ENCODE results near the gene NLRP6.
"Not testable (repeated sequence)": the region's sequence is repeated elsewhere in the genome, so short reads cannot be mapped to it uniquely, and the experiment has no call there.

Gene NLRP6

GRCh38 chr11:278001-278951, at the start of gene NLRP6:
Gene NLRP6, plus strand, starts transcription at chr11:278407. Its CDS starts 163 bp downstream, at chr11:278570.
- DNase-seq (ENCODE audit: low read depth), result no peak

DNA sequence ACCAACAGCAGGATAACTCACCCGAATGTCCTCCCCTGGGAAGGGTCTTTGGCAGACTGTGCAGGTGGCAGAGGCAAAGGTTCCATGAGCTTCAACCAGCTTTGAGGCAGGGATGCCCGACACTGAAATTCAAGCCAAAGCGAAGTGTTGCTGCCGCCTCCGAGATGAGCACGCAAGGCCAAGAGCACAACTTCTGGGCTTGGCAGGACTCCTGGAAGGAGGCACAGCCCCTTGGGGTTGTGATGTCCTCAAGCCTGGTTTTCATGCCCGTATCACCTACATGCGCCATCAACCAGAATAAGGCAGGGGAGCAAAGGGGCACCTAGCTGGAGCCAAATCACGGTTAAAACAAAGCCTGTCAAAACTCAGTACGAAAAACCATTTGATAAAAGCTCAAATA, 47.8 kb upstream of the NLRP6 start:
- no peak for DNase-seq (ENCODE audit: low read depth)

GRCh38 chr11:232783-233565, 45.2 kb upstream of the NLRP6 start:
- DNase-seq (ENCODE audit: low read depth), result no peak

- DNase-seq (ENCODE audit: low read depth), result no peak
Observed at GRCh38 chr11:235180-235579, 43.0 kb upstream of the NLRP6 start.

GRCh38 chr11:235609-235996, 42.6 kb upstream of the NLRP6 start:
- DNase-seq (ENCODE audit: low read depth), result peak; percentile 71

- DNase-seq (ENCODE audit: low read depth), result peak; percentile 78
Observed at GRCh38 chr11:235997-236773, 42.0 kb upstream of the NLRP6 start, which contains the start of gene SIRT3. Gene SIRT3, minus strand, starts transcription at chr11:236342. Its CDS starts 14 bp downstream, at chr11:236328.

DNA sequence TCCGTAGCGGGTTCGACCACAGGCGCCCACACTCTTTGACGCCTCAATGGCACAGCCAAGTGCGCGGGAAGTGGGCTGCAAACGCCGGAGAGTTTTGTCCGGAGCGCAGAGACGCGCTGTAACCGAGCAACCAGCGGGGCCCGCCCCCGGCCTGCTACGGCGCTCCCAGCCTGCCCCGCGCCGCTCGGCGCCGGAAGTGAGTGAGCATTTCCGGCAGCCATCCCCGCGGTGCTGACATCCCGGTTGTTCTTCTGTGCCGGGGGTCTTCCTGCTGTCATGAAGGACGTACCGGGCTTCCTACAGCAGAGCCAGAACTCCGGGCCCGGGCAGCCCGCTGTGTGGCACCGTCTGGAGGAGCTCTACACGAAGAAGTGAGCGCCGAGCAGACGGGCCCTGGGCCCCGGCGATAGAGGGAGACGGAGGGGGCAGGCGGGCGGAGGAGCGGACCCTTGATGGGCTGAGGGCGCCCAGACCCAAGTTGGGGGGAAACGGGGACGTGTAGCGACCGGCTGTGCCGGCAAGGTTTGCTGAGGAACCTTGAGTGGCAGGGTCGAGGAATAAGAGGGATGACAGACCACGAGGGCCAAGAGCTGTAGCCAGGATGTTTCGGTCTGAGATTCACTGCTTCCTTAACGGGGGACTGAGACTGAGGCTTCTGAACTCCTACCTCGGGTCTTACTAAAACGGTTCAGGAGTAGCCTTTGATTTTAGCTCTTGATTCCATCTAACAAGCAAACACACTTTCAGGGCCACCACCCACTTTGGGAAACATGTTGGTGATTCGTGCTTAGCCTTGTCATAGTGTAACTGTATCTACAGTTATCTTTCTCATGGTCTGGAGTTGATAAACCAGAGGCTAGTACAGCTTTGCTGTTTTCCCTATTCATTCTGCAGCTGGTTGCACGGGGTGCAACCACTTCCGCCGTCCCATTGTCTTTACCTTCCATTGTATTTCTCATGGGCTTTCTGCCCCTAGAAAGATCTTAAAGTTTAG, 41.1 kb upstream of the NLRP6 start, which contains the start of gene PSMD13:
TSS of gene PSMD13 (plus strand) at position 203 of the 994 bp plus-strand sequence. CDS start at position 277, 74 bp downstream.
- DNase-seq (ENCODE audit: low read depth), result peak; percentile 81

DNA sequence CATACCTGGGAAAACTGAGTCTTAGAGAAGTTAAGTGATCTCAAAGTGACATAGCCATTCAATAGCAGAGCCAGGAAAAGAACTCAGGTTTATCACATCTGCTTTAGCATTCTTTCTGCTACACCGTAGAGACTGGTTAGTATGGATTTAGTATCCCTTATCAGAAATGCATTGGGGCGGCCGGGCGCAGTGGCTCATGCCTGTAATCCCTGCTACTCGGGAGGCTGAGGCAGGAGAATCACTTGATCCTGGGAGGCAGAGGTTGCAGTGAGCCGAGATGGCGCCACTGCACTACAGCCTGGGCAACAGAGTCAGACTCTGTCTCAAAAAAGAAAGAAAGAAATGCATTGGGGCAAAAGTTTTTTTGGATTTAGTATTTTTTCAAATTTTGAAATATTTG, 39.9 kb upstream of the NLRP6 start:
- DNase-seq (ENCODE audit: low read depth), result not testable (repeated sequence)

DNA sequence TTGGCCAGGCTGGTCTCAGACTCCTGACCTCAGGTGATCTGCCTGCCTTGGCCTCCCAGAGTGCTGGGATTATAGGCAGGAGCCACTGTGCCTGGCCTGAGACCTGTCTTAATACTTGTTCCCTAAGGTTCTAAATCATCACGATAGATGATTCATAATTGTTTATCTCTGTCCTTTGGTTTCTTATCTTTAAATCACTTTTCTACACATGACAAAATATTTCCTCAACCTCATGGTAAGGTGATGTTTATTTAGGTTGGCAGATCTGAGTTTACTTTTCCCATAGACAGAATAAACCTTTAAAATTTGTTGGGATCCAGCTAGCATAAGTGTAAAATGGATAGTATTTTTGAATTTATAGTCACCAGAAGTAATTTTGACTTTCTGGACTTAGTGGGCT, 37.9 kb upstream of the NLRP6 start:
- DNase-seq (ENCODE audit: low read depth), result no peak

- DNase-seq (ENCODE audit: low read depth), result no peak
Observed at GRCh38 chr11:241634-242033, 36.6 kb upstream of the NLRP6 start.

DNA sequence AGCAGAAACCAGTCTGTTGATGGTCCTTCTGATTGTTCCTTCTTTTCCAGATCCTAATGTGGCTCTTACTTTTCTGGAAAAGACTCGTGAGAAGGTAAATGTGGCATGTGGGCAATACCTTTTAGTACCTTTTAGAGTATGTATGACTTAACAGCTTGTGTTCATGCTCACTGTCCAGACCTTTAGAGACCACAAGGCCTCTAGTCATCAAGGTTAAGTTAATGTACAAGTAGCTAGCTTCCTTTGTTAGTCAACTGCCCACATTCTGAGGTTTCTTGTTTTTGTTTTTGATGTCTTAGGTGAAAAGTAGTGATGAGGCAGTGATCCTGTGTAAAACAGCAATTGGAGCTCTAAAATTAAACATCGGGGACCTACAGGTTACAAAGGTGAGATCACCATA, 33.8 kb upstream of the NLRP6 start:
- no peak for DNase-seq (ENCODE audit: low read depth)

DNA sequence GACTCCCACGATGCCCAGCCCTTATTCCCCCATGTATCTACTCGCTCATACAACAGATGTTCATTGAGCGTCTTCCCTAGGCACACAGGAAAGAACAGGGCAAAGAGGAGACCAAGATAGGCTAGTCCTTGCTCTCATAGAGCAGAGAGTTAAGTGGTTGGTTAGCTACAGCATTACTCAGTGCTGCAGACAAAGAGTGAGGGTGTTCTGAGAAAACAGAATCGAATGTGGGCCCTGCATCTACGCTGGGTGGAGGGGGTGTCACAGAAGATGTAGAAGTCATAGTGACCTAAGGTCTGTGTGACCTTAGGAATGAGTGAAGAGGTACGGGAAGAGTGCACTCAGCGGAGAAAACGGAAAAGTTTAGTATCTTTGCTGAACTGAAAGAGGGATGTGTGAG, 29.1 kb upstream of the NLRP6 start:
- DNase-seq (ENCODE audit: low read depth), result no peak

GRCh38 chr11:250274-250673, 27.9 kb upstream of the NLRP6 start:
- no peak for DNase-seq (ENCODE audit: low read depth)

DNA sequence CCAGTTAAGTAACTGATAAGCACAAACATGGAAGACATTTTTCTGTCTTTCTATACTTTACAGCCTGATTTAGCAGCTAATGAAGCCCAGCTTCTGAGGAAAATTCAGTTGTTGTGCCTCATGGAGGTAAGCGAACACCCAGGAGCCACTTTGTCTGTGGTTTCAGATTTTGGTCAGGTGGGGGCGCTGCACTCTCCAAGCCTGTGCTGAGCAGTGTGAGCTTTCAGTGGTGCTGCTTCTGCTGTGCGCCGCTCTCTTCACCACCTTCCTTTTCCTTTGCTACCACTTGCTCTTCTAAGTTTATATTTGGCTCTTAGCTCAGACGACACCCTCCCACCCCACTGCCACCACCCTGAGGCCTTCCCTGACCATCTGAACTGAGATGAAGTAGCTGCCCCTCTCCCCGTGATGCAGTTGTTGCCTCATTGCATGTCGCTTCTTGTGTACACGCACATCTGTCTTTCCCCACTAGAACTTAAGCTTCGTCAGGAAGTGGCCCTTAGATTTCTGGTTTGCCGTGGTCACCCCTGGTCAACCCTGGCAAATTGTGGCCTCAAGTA, 27.4 kb upstream of the NLRP6 start:
- DNase-seq (ENCODE audit: low read depth), result peak; percentile 67

GRCh38 chr11:251550-251949, 26.7 kb upstream of the NLRP6 start:
- no peak for DNase-seq (ENCODE audit: low read depth)

DNA sequence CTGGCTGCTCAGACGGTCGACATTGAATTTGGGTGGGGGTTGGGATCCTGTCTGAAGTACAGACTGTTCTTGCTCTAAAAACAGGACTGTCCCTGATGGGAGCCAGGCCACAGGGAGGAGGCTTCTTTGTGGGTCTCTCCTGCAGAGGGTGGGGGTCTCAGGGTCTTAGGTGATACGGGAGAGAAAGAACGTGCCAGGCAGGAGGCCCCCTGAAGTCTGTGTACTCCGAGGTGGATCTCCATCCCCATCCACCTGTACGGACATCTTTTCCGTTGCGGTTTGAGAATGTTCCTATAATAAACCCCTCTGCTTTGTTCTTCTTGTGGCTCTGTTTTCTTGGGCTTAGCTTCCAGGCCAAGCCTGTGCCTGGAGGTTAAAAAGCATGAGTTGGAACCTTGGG, 25.5 kb upstream of the NLRP6 start:
- DNase-seq (ENCODE audit: low read depth), result no peak

DNA sequence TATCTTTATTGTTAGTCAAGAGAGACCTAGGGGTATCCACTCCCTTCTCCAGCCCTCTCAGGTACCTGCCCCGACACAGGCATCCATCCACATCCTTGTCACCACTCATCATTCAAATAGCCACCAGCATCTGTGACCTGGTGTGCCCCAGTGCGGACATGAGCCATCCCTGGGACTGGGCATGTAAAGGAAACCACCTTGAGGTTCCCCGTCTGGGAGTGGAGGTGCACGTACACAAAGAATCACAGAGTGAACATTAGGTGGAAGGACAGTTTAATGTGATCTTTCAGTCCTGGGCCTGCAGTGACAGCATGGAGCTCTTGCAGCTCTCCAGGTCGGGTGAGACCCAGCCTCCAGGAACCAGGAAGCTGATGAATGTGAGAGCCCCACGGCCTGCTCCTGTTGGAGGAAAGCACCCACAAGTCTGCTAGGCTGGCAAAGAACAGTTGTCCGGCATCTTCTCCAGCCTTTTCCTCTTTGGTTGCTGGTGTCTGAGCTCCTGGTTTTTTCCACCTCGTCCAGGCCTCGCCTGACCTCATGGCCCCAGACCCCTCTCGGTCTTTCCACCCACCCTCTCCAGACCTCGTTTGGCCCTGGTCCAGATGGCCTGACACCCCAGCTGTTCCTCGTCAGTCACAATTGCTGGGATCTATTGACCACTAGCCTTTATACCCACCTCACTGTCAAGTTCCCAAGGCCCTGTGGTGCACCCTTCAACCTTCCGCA, 24.9 kb upstream of the NLRP6 start:
- no peak for DNase-seq (ENCODE audit: low read depth)

- DNase-seq (ENCODE audit: low read depth), result no peak
Observed at GRCh38 chr11:253886-254270, 24.3 kb upstream of the NLRP6 start.

- no peak for DNase-seq (ENCODE audit: low read depth)
Observed at GRCh38 chr11:255176-255575, 23.0 kb upstream of the NLRP6 start.

GRCh38 chr11:255816-256215, 22.4 kb upstream of the NLRP6 start:
- DNase-seq (ENCODE audit: low read depth), result no peak
